Endothelial cell of umbilical vein (primary cell): ENCODE measurements around the gene TSSC4.

ENCODE experiments used
- CTCF ChIP-seq, 2 donors: IDR thresholded peaks; 1 replicate in 1 of 2; 2 replicates in 1 of 2; pipeline ENCODE4 v1.5.1; 2011; ENCODE audit warnings: low read length in 2 of 2, mild to moderate bottlenecking in 2 of 2, moderate library complexity in 2 of 2, control low read depth in 1 of 2, inconsistent platforms in 1 of 2, low read depth in 1 of 2; ENCODE audit not compliant: insufficient read depth in 1 of 2; ENCODE audit errors: extremely low read depth in 1 of 2
- EZH2 ChIP-seq: IDR thresholded peaks from 2 replicates; pipeline ENCODE4 v1.6.1; 2012; ENCODE audit warnings: borderline replicate concordance, low read depth, mild to moderate bottlenecking, moderate library complexity, low read length, inconsistent platforms; ENCODE audit not compliant: severe bottlenecking
- FOS ChIP-seq: IDR thresholded peaks from 2 replicates; pipeline ENCODE4 v1.6.1; 2011; ENCODE audit warnings: mild to moderate bottlenecking, low read length, moderate library complexity, borderline replicate concordance; ENCODE audit not compliant: insufficient read depth
- MAX ChIP-seq: IDR thresholded peaks from 2 replicates; pipeline ENCODE4 v1.6.1; 2011; ENCODE audit not compliant: insufficient read depth, insufficient read length
- MYC ChIP-seq: IDR thresholded peaks from one replicate; pipeline ENCODE4 v1.6.1; 2011; ENCODE audit warnings: mild to moderate bottlenecking, low read depth, low read length
- POLR2A ChIP-seq: IDR thresholded peaks from 2 replicates; pipeline ENCODE4 v1.6.1; 2012; ENCODE audit warnings: low read depth, mild to moderate bottlenecking, control low read depth, low read length
- POLR2AphosphoS5 ChIP-seq: IDR thresholded peaks from 2 replicates; pipeline ENCODE4 v1.6.1; 2012; ENCODE audit warnings: low read depth, mild to moderate bottlenecking, control low read depth, low read length, moderate library complexity; ENCODE audit not compliant: insufficient read depth

- TF ChIP-seq MAX (no peak), CTCF (IDR thresholded peaks at IDR 0.05; ENCODE audit: extremely low read depth in 1 of 2, insufficient read depth in 1 of 2, low read depth in 1 of 2, low read length in 2 of 2) (no peak), POLR2AphosphoS5 (no peak), MYC (no peak), EZH2 (no peak), POLR2A (no peak), FOS (no peak)
Observed at GRCh38 chr11:2366733-2367132, 33.8 kb upstream of the TSSC4 start.
